ENCODE measurements around the gene ZFP2. TPM values are rescaled to one million over a fixed set of nuclear protein-coding genes. Genes with fewer than 3 reads are reported as not detected.

ZFP2 gene
- polyA plus RNA-seq, 2 of the 4 experiments (the other 2 are of a cell fraction) = 0.05 to 0.10 TPM

Other genes with a start within 250 kb of the ZFP2 start
- gene ZNF354A, start 165.3 kb upstream of the ZFP2 start, polyA plus RNA-seq (2011; rRNA removed) = 9.8 and 12.3 TPM in 2 replicates
- 8.5 to 9.5 TPM (median 8.8 TPM) in 3 replicates for gene ZNF354A, start 165.3 kb upstream of the ZFP2 start, polyA plus RNA-seq (2017; fragmentation: RNase III; extraction: RNeasy Plus Mini Kit Qiagen cat#74134 plus additional on column Dnase treatment)
- gene ZNF354B, start 36.0 kb upstream of the ZFP2 start, polyA plus RNA-seq (2011; rRNA removed) = 10.3 TPM in 2 replicates
- gene ZNF354B, start 36.0 kb upstream of the ZFP2 start, polyA plus RNA-seq (2017; fragmentation: RNase III; extraction: RNeasy Plus Mini Kit Qiagen cat#74134 plus additional on column Dnase treatment) = 6.7 to 7.9 TPM (median 7.5 TPM) in 3 replicates
- not detected in 2 replicates for gene ZNF454, start 45.3 kb downstream of the ZFP2 start, polyA plus RNA-seq (2011; rRNA removed)
- not detected in 3 replicates for gene ZNF454, start 45.3 kb downstream of the ZFP2 start, polyA plus RNA-seq (2017; fragmentation: RNase III; extraction: RNeasy Plus Mini Kit Qiagen cat#74134 plus additional on column Dnase treatment)
- not detected in 2 replicates for gene GRM6, start 99.4 kb downstream of the ZFP2 start, polyA plus RNA-seq (2011; rRNA removed)
- not detected in 3 replicates for gene GRM6, start 99.4 kb downstream of the ZFP2 start, polyA plus RNA-seq (2017; fragmentation: RNase III; extraction: RNeasy Plus Mini Kit Qiagen cat#74134 plus additional on column Dnase treatment)
- 1.4 and 1.7 TPM in 2 replicates for gene ZNF879, start 127.9 kb downstream of the ZFP2 start, polyA plus RNA-seq (2011; rRNA removed)
- 1.2 to 1.3 TPM (median 1.3 TPM) in 3 replicates for gene ZNF879, start 127.9 kb downstream of the ZFP2 start, polyA plus RNA-seq (2017; fragmentation: RNase III; extraction: RNeasy Plus Mini Kit Qiagen cat#74134 plus additional on column Dnase treatment)
- 2.3 TPM in 2 replicates for gene ZNF354C, start 164.5 kb downstream of the ZFP2 start, polyA plus RNA-seq (2011; rRNA removed)
- 1.5 to 1.8 TPM (median 1.7 TPM) in 3 replicates for gene ZNF354C, start 164.5 kb downstream of the ZFP2 start, polyA plus RNA-seq (2017; fragmentation: RNase III; extraction: RNeasy Plus Mini Kit Qiagen cat#74134 plus additional on column Dnase treatment)

Data from A549 (cell line).